Ovary (tissue), 3 donors: ENCODE results near the gene LGR6.

Experiments
- EP300 ChIP-seq: sonication (generic); formaldehyde crosslinking; IDR thresholded peaks from one replicate; pipeline ENCODE4 v1.6.1; 2017; ENCODE audit warnings: antibody characterized with exemption
- POLR2A ChIP-seq: fragments of 450-650 bp; IDR thresholded peaks from one replicate; pipeline ENCODE4 v1.6.1; 2017; ENCODE audit warnings: antibody characterized with exemption, mild to moderate bottlenecking, moderate library complexity
- TF ChIP-seq, protein P1 (sequence below), 3 donors: fragments of 450-650 bp in 2 of 3; fragments of 200-600 bp in 1 of 3; IDR thresholded peaks; one replicate each; pipeline versions ENCODE4 v1.5.1 to v1.8.0; 2016 to 2022; ENCODE audit warnings: antibody characterized with exemption in 3 of 3, mild to moderate bottlenecking in 1 of 3
- donor health status: DM: no; HTN: no; CAD: no.

DNA sequence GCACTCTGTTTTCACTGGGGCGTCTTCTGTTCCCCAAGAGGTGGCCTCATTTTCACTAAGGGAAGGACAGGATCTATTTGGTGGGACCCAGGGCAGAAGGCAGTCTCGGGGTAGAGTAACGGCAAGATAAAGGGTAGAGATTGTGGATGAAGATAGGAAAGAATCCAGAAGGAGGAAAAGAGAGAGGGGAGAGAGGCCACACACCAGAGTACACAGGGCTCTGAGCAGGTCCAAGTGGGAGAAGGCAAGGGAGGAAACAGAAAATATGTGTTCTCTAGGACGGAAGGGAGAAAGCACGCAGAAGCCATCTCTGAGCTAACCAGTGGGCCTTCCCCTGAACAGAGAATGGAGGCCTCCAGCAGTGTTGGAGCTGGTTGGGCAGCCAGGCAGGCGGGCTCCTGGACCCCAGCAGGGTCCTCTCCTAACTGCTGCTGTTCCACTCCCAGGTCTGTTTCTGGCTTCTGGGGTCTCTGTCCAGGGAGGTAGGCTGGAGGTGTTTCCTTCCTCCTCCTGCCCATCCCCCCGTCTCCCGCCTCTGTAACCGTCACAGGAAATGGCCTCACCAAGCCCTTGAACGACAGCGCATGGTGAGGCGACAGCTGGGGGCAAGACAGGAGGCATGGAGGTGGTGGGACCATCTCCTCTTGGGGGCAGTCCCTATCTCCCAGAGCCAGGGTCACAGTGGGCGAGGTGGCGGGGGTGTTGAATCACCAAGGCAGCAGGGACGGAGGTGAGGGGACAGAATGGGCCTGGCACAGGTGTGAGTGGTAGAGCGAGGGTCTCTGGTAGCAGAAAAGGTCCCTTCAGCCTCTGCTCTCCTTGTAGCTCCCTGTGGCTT is 33.8 kb upstream of the LGR6 start:
- TF ChIP-seq, protein P1, sequence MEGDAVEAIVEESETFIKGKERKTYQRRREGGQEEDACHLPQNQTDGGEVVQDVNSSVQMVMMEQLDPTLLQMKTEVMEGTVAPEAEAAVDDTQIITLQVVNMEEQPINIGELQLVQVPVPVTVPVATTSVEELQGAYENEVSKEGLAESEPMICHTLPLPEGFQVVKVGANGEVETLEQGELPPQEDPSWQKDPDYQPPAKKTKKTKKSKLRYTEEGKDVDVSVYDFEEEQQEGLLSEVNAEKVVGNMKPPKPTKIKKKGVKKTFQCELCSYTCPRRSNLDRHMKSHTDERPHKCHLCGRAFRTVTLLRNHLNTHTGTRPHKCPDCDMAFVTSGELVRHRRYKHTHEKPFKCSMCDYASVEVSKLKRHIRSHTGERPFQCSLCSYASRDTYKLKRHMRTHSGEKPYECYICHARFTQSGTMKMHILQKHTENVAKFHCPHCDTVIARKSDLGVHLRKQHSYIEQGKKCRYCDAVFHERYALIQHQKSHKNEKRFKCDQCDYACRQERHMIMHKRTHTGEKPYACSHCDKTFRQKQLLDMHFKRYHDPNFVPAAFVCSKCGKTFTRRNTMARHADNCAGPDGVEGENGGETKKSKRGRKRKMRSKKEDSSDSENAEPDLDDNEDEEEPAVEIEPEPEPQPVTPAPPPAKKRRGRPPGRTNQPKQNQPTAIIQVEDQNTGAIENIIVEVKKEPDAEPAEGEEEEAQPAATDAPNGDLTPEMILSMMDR (IDR thresholded peaks at IDR 0.05), result no peak
- TF ChIP-seq POLR2A (no peak), EP300 (no peak)
